Ishikawa (cell line): ENCODE results near the gene MYLK.

ENCODE experiments used
- CEBPB ChIP-seq: IDR thresholded peaks from 2 replicates; pipeline ENCODE4 v1.6.1; 2012
- CREB1 ChIP-seq: IDR thresholded peaks from 2 replicates; pipeline ENCODE4 v1.6.1; 2012; ENCODE audit warnings: low read depth
- EGR1 ChIP-seq: IDR thresholded peaks from 2 replicates; pipeline ENCODE4 v1.6.1; 2012
- EP300 ChIP-seq: IDR thresholded peaks from 2 replicates; pipeline ENCODE4 v1.6.1; 2012; ENCODE audit warnings: borderline replicate concordance
- FOXM1 ChIP-seq: IDR thresholded peaks from 2 replicates; pipeline ENCODE4 v1.6.1; 2012; ENCODE audit warnings: low read depth, borderline replicate concordance
- NFIC ChIP-seq: IDR thresholded peaks from 2 replicates; pipeline ENCODE4 v1.6.1; 2012
- RAD21 ChIP-seq: IDR thresholded peaks from 2 replicates; pipeline ENCODE4 v1.6.1; 2012; ENCODE audit warnings: low read depth
- TAF1 ChIP-seq: IDR thresholded peaks from 2 replicates; pipeline ENCODE4 v1.6.1; 2012; ENCODE audit warnings: low read depth, mild to moderate bottlenecking
- TCF12 ChIP-seq: IDR thresholded peaks from 2 replicates; pipeline ENCODE4 v1.6.1; 2012; ENCODE audit warnings: low read depth
- TEAD4 ChIP-seq: IDR thresholded peaks from 2 replicates; pipeline ENCODE4 v1.6.1; 2012
- YY1 ChIP-seq: IDR thresholded peaks from 2 replicates; pipeline ENCODE4 v1.6.1; 2012; ENCODE audit warnings: low read depth
- ZBTB7A ChIP-seq: IDR thresholded peaks from 2 replicates; pipeline ENCODE4 v1.6.1; 2012; ENCODE audit warnings: low read depth
- TF ChIP-seq, protein P1 (sequence below): IDR thresholded peaks from 2 replicates; pipeline ENCODE4 v1.6.1; 2012
- TF ChIP-seq, protein P2 (sequence below): IDR thresholded peaks from 2 replicates; pipeline ENCODE4 v1.6.1; 2012
- TF ChIP-seq, protein P3 (sequence below): IDR thresholded peaks from 2 replicates; pipeline ENCODE4 v1.6.1; 2012; ENCODE audit warnings: low read depth, mild to moderate bottlenecking

MYLK gene

DNA sequence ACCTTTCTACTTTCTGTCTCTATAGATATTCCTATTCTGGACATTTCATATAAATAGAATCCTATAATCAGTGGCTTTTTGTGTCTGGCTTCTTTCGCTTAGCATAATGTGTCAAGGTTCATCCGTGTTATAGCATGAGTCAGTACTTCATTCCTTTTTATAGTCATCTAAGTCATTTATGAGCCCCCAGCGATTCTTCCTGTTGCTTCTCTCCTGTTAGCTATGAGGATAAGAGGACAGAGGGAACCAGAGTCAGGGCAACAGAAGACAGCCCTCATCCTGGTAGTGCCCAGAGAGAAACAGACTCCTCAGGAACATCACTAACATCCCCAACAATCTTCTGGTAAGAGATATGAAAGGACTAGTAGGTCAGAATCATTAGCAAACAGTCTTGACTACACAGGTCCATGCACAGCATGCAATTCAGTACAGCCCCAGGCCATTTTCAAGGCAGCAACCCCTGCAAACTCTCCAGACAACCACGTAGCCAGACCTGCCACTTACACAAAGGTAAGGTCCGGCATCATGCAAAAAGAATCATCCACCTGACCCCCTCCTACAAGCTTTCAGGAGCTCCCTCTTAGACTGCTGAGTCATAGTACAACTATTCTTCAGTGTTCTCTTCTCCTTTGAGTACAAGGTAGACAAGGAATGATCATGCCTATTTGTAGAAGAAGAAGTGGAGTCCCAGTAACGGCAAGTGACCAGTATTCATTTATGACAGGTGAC, 91.5 kb downstream of the MYLK start:
- TF ChIP-seq CEBPB (no peak), EP300 (no peak), YY1 (no peak), TAF1 (no peak), CREB1 (no peak), TEAD4 (no peak), TCF12 (no peak)
- TF ChIP-seq, protein P1, sequence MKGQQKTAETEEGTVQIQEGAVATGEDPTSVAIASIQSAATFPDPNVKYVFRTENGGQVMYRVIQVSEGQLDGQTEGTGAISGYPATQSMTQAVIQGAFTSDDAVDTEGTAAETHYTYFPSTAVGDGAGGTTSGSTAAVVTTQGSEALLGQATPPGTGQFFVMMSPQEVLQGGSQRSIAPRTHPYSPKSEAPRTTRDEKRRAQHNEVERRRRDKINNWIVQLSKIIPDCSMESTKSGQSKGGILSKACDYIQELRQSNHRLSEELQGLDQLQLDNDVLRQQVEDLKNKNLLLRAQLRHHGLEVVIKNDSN, result no peak

DNA sequence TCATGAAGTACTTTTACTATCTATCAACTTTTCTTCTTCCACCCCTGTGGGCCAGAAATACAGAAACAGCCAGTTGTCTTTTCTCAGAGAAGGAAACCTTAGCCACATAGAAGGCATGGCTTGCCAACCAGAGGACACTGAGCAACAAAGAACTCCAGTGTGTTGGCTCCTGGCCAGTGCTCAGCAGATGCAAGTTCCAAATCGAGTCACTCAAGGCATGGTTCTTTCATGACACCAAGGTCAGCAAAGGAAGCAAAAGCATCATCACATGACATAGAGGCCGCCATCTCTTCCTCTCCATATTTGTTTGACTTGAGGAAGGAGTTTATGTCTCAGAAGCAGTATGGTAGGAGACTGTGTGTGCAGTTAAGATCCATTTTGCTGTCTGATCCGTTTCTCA, 92.2 kb downstream of the MYLK start:
- TF ChIP-seq NFIC, result peak; percentile 45; the same call in 1 of the 2 replicates
- TF ChIP-seq, protein P1, result no peak

DNA sequence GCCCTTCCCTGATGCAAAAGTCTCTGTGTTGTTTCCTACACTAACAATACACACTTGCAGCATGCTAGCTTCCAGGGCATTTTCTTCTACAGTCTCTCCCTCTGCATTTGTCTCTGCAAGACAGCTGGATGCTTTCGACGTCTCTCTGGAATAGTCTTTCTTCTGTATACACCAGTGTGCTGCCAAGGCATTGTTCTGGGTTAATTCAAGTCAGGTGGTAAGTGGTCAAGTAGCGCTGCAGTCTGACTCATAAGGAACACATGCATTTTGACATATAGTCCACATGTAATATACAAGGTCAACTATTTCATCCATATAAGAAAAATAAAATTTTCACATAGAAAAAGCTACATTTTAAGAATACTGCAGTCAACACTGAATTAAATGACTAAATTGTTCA, 92.7 kb downstream of the MYLK start:
- TF ChIP-seq, protein P2, sequence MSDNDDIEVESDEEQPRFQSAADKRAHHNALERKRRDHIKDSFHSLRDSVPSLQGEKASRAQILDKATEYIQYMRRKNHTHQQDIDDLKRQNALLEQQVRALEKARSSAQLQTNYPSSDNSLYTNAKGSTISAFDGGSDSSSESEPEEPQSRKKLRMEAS, result 0 out of 2 replicates have a peak, but pooled peaks have one; percentile 33
- TF ChIP-seq TEAD4 (no peak), YY1 (no peak), CEBPB (no peak), EGR1 (no peak)

DNA sequence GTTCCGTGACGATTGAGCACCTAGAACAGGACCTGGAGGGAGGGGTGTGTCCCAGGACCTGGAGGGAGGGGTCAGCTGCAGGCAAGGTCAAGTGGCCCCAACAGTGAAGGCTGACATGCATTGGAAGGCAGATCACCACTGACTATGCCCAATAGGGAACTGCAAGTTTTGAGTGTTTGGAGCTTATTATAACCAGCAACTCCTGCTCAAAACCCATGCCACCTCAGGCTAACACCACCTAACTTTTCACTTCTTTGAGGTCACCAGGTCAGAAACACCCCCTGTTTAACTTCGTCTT, 93.1 kb downstream of the MYLK start:
- TF ChIP-seq EGR1 (no peak), CREB1 (no peak), TAF1 (no peak), FOXM1 (no peak), EP300 (no peak), CEBPB (no peak)
- TF ChIP-seq, protein P3, sequence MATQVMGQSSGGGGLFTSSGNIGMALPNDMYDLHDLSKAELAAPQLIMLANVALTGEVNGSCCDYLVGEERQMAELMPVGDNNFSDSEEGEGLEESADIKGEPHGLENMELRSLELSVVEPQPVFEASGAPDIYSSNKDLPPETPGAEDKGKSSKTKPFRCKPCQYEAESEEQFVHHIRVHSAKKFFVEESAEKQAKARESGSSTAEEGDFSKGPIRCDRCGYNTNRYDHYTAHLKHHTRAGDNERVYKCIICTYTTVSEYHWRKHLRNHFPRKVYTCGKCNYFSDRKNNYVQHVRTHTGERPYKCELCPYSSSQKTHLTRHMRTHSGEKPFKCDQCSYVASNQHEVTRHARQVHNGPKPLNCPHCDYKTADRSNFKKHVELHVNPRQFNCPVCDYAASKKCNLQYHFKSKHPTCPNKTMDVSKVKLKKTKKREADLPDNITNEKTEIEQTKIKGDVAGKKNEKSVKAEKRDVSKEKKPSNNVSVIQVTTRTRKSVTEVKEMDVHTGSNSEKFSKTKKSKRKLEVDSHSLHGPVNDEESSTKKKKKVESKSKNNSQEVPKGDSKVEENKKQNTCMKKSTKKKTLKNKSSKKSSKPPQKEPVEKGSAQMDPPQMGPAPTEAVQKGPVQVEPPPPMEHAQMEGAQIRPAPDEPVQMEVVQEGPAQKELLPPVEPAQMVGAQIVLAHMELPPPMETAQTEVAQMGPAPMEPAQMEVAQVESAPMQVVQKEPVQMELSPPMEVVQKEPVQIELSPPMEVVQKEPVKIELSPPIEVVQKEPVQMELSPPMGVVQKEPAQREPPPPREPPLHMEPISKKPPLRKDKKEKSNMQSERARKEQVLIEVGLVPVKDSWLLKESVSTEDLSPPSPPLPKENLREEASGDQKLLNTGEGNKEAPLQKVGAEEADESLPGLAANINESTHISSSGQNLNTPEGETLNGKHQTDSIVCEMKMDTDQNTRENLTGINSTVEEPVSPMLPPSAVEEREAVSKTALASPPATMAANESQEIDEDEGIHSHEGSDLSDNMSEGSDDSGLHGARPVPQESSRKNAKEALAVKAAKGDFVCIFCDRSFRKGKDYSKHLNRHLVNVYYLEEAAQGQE, result no peak

DNA sequence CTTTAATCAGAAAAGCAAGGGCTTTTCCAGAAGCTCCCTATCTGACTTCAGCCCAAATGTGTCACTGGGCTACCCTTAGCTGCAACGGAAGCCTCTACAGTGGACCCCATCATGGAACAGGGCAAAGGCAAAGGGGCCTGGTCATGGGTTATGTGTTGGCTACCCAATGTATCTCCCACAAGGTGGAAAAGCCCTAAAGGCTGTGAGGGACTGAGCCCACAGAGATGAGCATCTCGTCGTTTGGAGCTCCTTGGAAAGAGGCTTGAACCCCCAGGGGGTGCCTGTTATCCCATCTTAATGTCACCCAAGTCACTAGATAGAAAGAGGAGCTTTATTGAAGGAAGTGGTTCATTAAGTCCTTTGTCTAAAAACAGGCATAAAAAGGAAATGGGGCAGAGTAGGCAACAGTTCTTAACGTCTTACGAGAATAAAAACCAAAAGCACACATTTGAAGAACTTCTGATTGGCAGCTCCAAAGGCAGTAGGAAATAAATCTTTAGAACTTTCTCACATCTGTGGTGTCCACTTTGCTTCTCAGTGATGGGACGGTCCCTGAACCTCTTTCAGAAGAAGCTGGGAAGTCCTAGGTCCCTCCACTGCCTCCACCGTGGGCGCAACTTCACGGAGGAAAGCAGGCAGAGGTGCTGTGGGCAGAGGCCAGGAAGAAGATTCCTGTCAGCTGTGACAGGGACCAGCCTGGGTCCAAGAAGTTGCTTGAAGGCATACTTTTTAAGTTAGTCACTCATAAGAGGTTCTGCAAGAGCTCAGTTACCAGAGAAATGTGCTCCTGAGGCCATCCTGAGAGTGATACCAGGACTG, 93.7 kb downstream of the MYLK start:
- TF ChIP-seq, protein P1, result no peak
- TF ChIP-seq ZBTB7A (no peak), NFIC (no peak), TCF12 (no peak), YY1 (no peak), EP300 (no peak), CEBPB (no peak), EGR1 (no peak)
- TF ChIP-seq, protein P3, result no peak
- TF ChIP-seq, protein P2, result no peak

DNA sequence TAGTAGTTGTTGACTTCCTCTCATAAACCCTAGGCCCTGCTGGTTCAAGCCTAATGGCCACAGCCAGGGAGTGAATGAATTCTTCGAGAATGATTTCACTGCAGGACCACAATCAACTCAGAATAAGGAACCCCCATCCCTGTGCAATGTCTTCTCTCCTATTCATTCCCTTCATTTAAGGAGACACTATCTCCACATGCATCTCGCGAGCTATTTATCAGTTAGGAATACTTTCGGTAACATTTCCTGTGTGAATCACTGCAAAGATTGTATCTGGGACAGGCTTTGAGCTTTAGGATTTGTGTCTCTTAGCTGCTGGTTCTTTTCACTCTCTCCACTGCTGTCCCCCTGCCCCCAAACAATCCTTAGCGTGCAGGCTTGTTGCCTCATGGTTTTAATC, 94.4 kb downstream of the MYLK start:
- TF ChIP-seq FOXM1 (no peak), YY1 (no peak), EGR1 (no peak), NFIC (no peak), EP300 (no peak), TEAD4 (no peak), TAF1 (no peak), CEBPB (no peak), CREB1 (no peak), TCF12 (no peak), ZBTB7A (no peak), RAD21 (no peak)
- TF ChIP-seq, protein P1, result no peak
- TF ChIP-seq, protein P3, result no peak
- TF ChIP-seq, protein P2, result no peak
